HL-60 (cell line): ENCODE data around the gene SERPINF2.
"Not testable (repeated sequence)": the region's sequence is repeated elsewhere in the genome, so short reads cannot be mapped to it uniquely, and the experiment has no call there.

ENCODE experiments used
- DNase-seq, 2 experiments: peaks; one replicate each; pipeline ENCODE4 v3.0.0-alpha.2; 2010 to 2020; ENCODE audit warnings: low read depth in 1 of 2, low spot score in 1 of 2
- H3K27ac ChIP-seq: fragments of 250-450 bp; sonication (Bioruptor Pico); replicated peaks from 2 replicates; pipeline ENCODE4 v1.5.1; 2020; ENCODE audit warnings: mild to moderate bottlenecking, moderate library complexity
- H3K27me3 ChIP-seq: fragments of 250-450 bp; sonication (Bioruptor Pico); 2 replicates; pipeline ENCODE4 v1.5.1; 2021; ENCODE audit warnings: mild to moderate bottlenecking, moderate library complexity; ENCODE audit not compliant: insufficient read depth, poor library complexity, severe bottlenecking
- H3K4me3 ChIP-seq: replicated peaks from 2 replicates; pipeline ENCODE4 v1.5.1; 2011; ENCODE audit warnings: mild to moderate bottlenecking, control low read depth, low read length; ENCODE audit not compliant: insufficient read depth
- GABPA ChIP-seq: IDR thresholded peaks from 2 replicates; pipeline ENCODE4 v1.6.1; 2012; ENCODE audit warnings: low read depth
- POLR2AphosphoS5 ChIP-seq: IDR thresholded peaks from 2 replicates; pipeline ENCODE4 v1.6.1; 2012; ENCODE audit warnings: low read depth
- SPI1 ChIP-seq: IDR thresholded peaks from 2 replicates; pipeline ENCODE4 v1.6.1; 2012; ENCODE audit warnings: low read depth, mild to moderate bottlenecking, borderline replicate concordance
- TF ChIP-seq, protein P1 (sequence below): IDR thresholded peaks from 2 replicates; pipeline ENCODE4 v1.6.1; 2012; ENCODE audit warnings: low read depth; ENCODE audit not compliant: insufficient replicate concordance
- TF ChIP-seq, protein P2 (sequence below): IDR thresholded peaks from one replicate; pipeline ENCODE4 v1.5.1; 2011; ENCODE audit warnings: low read length, control low read depth, inconsistent platforms; ENCODE audit not compliant: insufficient read depth

SERPINF2 gene

DNA sequence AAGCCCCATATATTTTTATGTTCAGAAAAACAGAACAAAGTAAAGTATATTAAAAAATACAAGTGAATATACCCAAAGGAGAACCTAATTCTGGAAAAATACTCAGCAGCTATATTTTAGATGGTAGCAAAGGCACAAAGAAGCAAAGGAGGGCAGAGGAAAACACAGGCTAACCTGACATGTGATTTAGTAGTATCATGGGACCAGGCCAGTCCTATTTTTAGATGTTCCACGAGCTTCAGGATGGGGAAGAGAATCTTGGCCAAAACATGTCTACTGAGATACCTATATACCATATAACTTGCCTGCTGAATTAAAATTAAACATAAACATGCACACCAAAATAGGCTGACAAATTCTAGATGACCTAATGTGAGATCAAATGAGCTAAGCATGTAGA is 54.1 kb downstream of the SERPINF2 start:
- no peak overlapping the region for H3K27ac ChIP-seq
- no peak for DNase-seq
- TF ChIP-seq POLR2AphosphoS5 (no peak), GABPA (no peak), SPI1 (no peak)
- TF ChIP-seq, protein P1, sequence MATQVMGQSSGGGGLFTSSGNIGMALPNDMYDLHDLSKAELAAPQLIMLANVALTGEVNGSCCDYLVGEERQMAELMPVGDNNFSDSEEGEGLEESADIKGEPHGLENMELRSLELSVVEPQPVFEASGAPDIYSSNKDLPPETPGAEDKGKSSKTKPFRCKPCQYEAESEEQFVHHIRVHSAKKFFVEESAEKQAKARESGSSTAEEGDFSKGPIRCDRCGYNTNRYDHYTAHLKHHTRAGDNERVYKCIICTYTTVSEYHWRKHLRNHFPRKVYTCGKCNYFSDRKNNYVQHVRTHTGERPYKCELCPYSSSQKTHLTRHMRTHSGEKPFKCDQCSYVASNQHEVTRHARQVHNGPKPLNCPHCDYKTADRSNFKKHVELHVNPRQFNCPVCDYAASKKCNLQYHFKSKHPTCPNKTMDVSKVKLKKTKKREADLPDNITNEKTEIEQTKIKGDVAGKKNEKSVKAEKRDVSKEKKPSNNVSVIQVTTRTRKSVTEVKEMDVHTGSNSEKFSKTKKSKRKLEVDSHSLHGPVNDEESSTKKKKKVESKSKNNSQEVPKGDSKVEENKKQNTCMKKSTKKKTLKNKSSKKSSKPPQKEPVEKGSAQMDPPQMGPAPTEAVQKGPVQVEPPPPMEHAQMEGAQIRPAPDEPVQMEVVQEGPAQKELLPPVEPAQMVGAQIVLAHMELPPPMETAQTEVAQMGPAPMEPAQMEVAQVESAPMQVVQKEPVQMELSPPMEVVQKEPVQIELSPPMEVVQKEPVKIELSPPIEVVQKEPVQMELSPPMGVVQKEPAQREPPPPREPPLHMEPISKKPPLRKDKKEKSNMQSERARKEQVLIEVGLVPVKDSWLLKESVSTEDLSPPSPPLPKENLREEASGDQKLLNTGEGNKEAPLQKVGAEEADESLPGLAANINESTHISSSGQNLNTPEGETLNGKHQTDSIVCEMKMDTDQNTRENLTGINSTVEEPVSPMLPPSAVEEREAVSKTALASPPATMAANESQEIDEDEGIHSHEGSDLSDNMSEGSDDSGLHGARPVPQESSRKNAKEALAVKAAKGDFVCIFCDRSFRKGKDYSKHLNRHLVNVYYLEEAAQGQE = no peak
- TF ChIP-seq, protein P2, sequence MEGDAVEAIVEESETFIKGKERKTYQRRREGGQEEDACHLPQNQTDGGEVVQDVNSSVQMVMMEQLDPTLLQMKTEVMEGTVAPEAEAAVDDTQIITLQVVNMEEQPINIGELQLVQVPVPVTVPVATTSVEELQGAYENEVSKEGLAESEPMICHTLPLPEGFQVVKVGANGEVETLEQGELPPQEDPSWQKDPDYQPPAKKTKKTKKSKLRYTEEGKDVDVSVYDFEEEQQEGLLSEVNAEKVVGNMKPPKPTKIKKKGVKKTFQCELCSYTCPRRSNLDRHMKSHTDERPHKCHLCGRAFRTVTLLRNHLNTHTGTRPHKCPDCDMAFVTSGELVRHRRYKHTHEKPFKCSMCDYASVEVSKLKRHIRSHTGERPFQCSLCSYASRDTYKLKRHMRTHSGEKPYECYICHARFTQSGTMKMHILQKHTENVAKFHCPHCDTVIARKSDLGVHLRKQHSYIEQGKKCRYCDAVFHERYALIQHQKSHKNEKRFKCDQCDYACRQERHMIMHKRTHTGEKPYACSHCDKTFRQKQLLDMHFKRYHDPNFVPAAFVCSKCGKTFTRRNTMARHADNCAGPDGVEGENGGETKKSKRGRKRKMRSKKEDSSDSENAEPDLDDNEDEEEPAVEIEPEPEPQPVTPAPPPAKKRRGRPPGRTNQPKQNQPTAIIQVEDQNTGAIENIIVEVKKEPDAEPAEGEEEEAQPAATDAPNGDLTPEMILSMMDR = no peak

DNA sequence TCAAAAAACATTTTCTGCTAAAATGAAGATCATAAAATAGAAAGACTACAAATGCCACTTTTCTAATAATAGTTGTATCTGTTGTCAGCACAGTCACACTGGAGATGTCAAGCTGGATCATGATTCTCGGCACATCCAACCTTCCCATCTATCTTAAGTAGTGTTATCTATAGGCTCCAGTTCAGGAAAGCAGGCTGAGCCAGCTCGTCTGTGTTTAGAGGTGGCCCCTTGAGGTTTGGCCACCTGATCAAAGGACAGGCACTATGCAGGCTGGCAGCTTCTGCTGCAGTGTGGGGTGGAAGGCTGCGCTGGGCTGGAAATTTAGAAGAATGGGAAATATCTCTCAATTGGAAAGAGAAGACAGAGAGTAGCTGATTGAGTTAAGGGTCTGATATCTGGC is 54.7 kb downstream of the SERPINF2 start:
- no peaks in the 10 kb centered on the region for H3K27me3 ChIP-seq
- DNase-seq = no peak
- TF ChIP-seq POLR2AphosphoS5 (no peak), SPI1 (no peak)
- TF ChIP-seq, protein P2 = no peak
- H3K27ac ChIP-seq = no peak overlapping the region
- no peak overlapping the region for H3K4me3 ChIP-seq

More for the DNA sequence above, 54.1 kb downstream of the SERPINF2 start:
- Histone ChIP-seq H3K27me3 (no peaks in the 10 kb centered on the region), H3K4me3 (no peak overlapping the region)

DNA sequence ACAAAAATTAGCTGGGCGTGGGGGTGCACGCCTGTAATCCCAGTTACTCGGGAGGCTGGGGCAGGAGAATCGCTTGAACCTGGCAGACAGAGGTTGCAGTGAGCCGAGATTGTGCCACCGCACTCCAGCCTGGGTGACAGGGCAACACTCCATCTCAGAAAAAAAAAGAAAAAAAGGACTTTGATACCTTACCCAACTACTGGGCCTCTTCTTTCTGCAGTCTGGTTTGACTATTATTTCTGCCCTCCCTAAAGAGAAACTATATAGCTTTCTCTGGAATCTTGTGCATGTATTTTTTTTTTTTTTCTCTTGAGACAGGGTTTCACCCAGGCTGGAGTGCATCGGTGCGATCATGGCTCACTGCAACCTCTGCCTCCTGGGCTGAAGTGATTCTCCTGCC is 55.2 kb downstream of the SERPINF2 start:
- not testable (repeated sequence) for H3K27me3 ChIP-seq, H3K27ac ChIP-seq, DNase-seq, H3K4me3 ChIP-seq

DNA sequence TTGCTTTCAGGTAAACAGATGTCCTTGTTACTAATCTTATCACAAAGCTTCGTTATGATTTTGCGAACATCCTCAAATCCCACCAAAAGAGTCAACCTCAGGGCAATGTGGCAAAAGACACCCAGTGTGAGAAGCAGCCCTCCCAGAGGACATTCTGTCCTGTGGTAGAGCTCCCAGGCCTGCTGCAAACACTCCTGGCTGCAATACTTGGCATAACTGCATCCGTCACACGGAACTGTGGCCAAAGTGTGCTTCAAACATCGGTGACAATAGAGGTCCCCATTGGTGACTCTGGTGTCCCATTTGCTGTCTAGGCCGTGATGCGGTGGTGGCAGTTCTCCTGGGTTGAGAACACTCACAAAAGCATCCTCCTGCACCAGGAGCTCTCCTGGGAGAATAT is 57.6 kb downstream of the SERPINF2 start:
- TF ChIP-seq, protein P2 = no peak
- H3K27me3 ChIP-seq = no peaks in the 10 kb centered on the region
- H3K27ac ChIP-seq = no peak overlapping the region
- H3K4me3 ChIP-seq = no peak overlapping the region
- no peak for DNase-seq

DNA sequence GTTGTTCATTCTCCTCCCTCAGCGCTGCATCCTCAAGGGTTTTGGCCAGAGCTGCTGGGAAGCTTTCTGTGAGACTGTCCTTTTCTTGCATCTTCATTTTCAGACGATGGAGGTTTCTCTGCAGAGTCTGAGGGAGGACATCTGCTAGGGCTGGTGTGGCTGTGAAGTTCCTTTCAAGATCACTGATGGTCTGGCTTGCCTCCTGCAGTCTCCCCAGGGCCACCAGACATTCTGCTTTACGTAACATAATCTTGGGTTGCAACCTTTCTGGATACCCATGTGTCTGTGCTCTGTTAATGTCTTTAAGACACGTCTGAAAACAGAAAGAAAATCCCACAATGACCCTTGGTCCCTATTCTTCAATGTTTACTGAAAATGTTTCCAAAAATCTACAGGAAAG is 58.0 kb downstream of the SERPINF2 start:
- no peak overlapping the region for H3K4me3 ChIP-seq
- TF ChIP-seq POLR2AphosphoS5 (no peak), GABPA (no peak), SPI1 (no peak)
- TF ChIP-seq, protein P2 = no peak
- TF ChIP-seq, protein P1 = no peak
- H3K27me3 ChIP-seq = no peaks in the 10 kb centered on the region
- H3K27ac ChIP-seq = no peak overlapping the region
- no peak for DNase-seq
